CD4-positive, alpha-beta T cell treated with Interleukin-1 beta for 1 hour (primary cell): ENCODE results near the gene ELFN2.
"Not testable (repeated sequence)": the region's sequence is repeated elsewhere in the genome, so short reads cannot be mapped to it uniquely, and the experiment has no call there.

Experiments used
- DNase-seq, 2 donors: peaks; one replicate each; pipeline ENCODE4 v3.0.0-alpha.2; 2020 to 2022

Gene ELFN2

GRCh38 chr22:37407856-37408255, 19.4 kb downstream of the ELFN2 start:
- no peak for DNase-seq

GRCh38 chr22:37406441-37407235, 20.6 kb downstream of the ELFN2 start:
- DNase-seq, result no peak

GRCh38 chr22:37404091-37404490, 23.2 kb downstream of the ELFN2 start:
- DNase-seq, result no peak

GRCh38 chr22:37403267-37403960, 23.9 kb downstream of the ELFN2 start:
- DNase-seq, result no peak

- no peak for DNase-seq
Observed at GRCh38 chr22:37402184-37402506, 25.1 kb downstream of the ELFN2 start.

- DNase-seq, result no peak
Observed at GRCh38 chr22:37401401-37402183, 25.7 kb downstream of the ELFN2 start.

- DNase-seq, result no peak
Observed at GRCh38 chr22:37400719-37401118, 26.6 kb downstream of the ELFN2 start.

- DNase-seq, result not testable (repeated sequence)
Observed at GRCh38 chr22:37399457-37399856, 27.8 kb downstream of the ELFN2 start.

- DNase-seq, result no peak
Observed at GRCh38 chr22:37397226-37397625, 30.1 kb downstream of the ELFN2 start.

GRCh38 chr22:37396488-37397084, 30.7 kb downstream of the ELFN2 start:
- no peak for DNase-seq

- no peak for DNase-seq
Observed at GRCh38 chr22:37394341-37394740, 32.9 kb downstream of the ELFN2 start.

GRCh38 chr22:37393746-37394145, 33.5 kb downstream of the ELFN2 start:
- DNase-seq, result no peak

- no peak for DNase-seq
Observed at GRCh38 chr22:37392721-37393328, 34.5 kb downstream of the ELFN2 start.

GRCh38 chr22:37391702-37392101, 35.6 kb downstream of the ELFN2 start:
- DNase-seq, result no peak

GRCh38 chr22:37390075-37390474, 37.2 kb downstream of the ELFN2 start:
- DNase-seq, result no peak

GRCh38 chr22:37388538-37388937, 38.7 kb downstream of the ELFN2 start:
- no peak for DNase-seq

- no peak for DNase-seq
Observed at GRCh38 chr22:37387793-37388192, 39.5 kb downstream of the ELFN2 start.

- no peak for DNase-seq
Observed at GRCh38 chr22:37386441-37386840, 40.8 kb downstream of the ELFN2 start.

- DNase-seq, result no peak
Observed at GRCh38 chr22:37384691-37385090, 42.6 kb downstream of the ELFN2 start.

- no peak for DNase-seq
Observed at GRCh38 chr22:37383341-37383740, 43.9 kb downstream of the ELFN2 start.

- no peak for DNase-seq
Observed at GRCh38 chr22:37381489-37381888, 45.8 kb downstream of the ELFN2 start.

- DNase-seq, result no peak
Observed at GRCh38 chr22:37379722-37380121, 47.6 kb downstream of the ELFN2 start.

- no peak for DNase-seq
Observed at GRCh38 chr22:37379085-37379484, 48.2 kb downstream of the ELFN2 start.
